C4-2B (cell line): Measurements from ENCODE around the gene ZNF213.

Experiments used
- H3K27ac ChIP-seq: fragments of 450-650 bp; 2 replicates; pipeline ENCODE4 v1.5.1; 2017
- CTCF ChIP-seq: fragments of 450-650 bp; conservative IDR thresholded peaks from 2 replicates; pipeline ENCODE4 v1.5.1; 2017; ENCODE audit warnings: mild to moderate bottlenecking
- ZFX ChIP-seq: fragments of 450-650 bp; IDR thresholded peaks from 2 replicates; pipeline ENCODE4 v1.6.1; 2017

Gene ZNF213

GRCh38 chr16:3119286-3119685, 15.5 kb upstream of the ZNF213 start:
- H3K27ac ChIP-seq, result no peak overlapping the region
- TF ChIP-seq ZFX, result no peak
- no peak for TF ChIP-seq CTCF

GRCh38 chr16:3119701-3120408, 15.0 kb upstream of the ZNF213 start:
- H3K27ac ChIP-seq, result no peak overlapping the region
- TF ChIP-seq CTCF (no peak), ZFX (no peak)

GRCh38 chr16:3120435-3120834, 14.4 kb upstream of the ZNF213 start:
- H3K27ac ChIP-seq, result no peak overlapping the region
- TF ChIP-seq CTCF, result no peak
- TF ChIP-seq ZFX, result no peak

- TF ChIP-seq ZFX (no peak), CTCF (no peak)
Observed at GRCh38 chr16:3121851-3122467, 12.9 kb upstream of the ZNF213 start.

GRCh38 chr16:3122926-3123570, 11.8 kb upstream of the ZNF213 start:
- H3K27ac ChIP-seq, result no peak overlapping the region
- TF ChIP-seq CTCF, result no peak

More at GRCh38 chr16:3121851-3122467, 12.9 kb upstream of the ZNF213 start:
- H3K27ac ChIP-seq, result no peak overlapping the region

- TF ChIP-seq CTCF, result peak; percentile 40; the same call in 1 of the 2 replicates
- TF ChIP-seq ZFX, result no peak
- H3K27ac ChIP-seq, result peak overlapping the region; percentile 80
Observed at GRCh38 chr16:3123986-3124886, 10.6 kb upstream of the ZNF213 start.
